Measurements from ENCODE around the gene KIF20B.

DNA sequence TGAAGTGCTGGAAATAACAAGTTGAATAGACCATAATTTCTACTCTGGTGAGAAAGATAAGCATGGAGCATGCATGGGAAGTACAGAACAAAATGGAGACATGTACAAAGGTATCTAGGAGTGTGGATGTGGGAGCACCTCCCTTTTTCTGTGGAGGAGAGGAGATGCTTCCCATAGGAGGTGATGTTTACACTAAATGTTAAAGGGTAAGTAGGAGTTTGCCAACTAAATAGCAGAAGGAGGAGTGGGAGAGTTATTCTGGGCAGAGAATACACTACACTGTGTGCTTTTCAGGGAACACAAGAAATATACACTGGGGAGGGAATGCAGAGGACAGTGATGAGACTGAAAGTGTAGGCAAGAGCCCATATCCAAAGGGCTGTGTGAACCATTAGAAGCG, 35.3 kb upstream of the KIF20B start:
- TF ChIP-seq, protein P1, sequence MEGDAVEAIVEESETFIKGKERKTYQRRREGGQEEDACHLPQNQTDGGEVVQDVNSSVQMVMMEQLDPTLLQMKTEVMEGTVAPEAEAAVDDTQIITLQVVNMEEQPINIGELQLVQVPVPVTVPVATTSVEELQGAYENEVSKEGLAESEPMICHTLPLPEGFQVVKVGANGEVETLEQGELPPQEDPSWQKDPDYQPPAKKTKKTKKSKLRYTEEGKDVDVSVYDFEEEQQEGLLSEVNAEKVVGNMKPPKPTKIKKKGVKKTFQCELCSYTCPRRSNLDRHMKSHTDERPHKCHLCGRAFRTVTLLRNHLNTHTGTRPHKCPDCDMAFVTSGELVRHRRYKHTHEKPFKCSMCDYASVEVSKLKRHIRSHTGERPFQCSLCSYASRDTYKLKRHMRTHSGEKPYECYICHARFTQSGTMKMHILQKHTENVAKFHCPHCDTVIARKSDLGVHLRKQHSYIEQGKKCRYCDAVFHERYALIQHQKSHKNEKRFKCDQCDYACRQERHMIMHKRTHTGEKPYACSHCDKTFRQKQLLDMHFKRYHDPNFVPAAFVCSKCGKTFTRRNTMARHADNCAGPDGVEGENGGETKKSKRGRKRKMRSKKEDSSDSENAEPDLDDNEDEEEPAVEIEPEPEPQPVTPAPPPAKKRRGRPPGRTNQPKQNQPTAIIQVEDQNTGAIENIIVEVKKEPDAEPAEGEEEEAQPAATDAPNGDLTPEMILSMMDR (IDR thresholded peaks at IDR 0.05 in 8 of 11, conservative IDR thresholded peaks at IDR 0.05 in 3 of 11) = no peak
- TF ChIP-seq POLR2A (IDR thresholded peaks at IDR 0.05) (no peak), POLR2AphosphoS5 (IDR thresholded peaks at IDR 0.05) (no peak)

Measured in spleen (tissue), 7 donors.